ENCODE data around the gene KRTAP20-3. TPM values are rescaled to one million over a fixed set of nuclear protein-coding genes. Genes with fewer than 3 reads are reported as not detected.

The KRTAP20-3 gene
- total and polyA plus RNA-seq, 10 of the 15 experiments (the other 5 are each of a cell fraction or from before 2014, with no cell fraction given): not detected

DNA sequence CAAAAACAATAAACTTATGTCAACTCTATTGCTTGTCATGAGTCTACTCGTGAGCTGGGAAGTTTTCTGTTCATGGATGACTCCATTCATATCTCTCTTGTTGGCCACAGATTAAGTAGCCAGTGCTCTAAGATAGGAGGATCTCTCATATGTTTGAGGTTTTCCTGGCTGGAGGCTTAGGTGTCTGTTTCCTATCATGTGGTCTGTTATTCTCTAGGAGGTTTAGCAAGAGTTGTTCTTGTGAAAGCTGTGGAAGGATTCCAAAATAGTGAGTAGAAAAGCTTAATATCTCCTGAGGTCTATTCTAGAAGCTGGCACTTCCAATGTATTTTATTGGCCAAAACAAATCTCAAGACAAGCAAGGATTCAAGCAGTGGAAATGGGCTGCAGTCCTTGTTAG is 13.5 kb upstream of the KRTAP20-3 start:
- Histone ChIP-seq H2AFZ (ENCODE audit: control insufficient read depth, low read depth, low read length) (no peak overlapping the region), H3K36me3 (ENCODE audit: control insufficient read depth in 2 of 2, insufficient read depth in 2 of 2, low read length in 1 of 2) (no peaks in the 10 kb centered on the region), H3K9ac (ENCODE audit: control insufficient read depth, insufficient read depth, low read length) (no peak overlapping the region), H3K4me3 (no peak overlapping the region), H3K9me3 (replicated peaks; ENCODE audit: control insufficient read depth, insufficient read depth, low read length) (no peaks in the 10 kb centered on the region; the same call in 2 of the 3 replicates), H3K4me1 (ENCODE audit: control insufficient read depth, insufficient read depth, low read length) (no peaks in the 10 kb centered on the region), H3K27ac (ENCODE audit: control insufficient read depth, insufficient read depth) (no peak overlapping the region), H3K4me2 (ENCODE audit: control insufficient read depth, insufficient read depth) (no peak overlapping the region), H3K79me2 (ENCODE audit: control insufficient read depth, insufficient read depth, low read length) (no peaks in the 10 kb centered on the region), H4K20me1 (ENCODE audit: control insufficient read depth, insufficient read depth) (no peaks in the 10 kb centered on the region), H3K27me3 (replicated peaks in 1 of 2; ENCODE audit: control insufficient read depth in 2 of 2, insufficient read depth in 2 of 2, low read length in 1 of 2) (no peaks in the 10 kb centered on the region)
- WGBS (ENCODE audit: insufficient coverage, insufficient replicate concordance, low lambda C conversion rate, missing lambda C conversion rate): 0% methylated on average over 1 of the region's 1 CpG
- in situ Hi-C loops (cut with MboI): no loop called here
- DNase-seq (ENCODE audit: low read depth, low spot score): no peak
- CTCF ChIA-PET: no interaction called here
- SMC1A ChIA-PET (ENCODE audit: uncharacterized antibody, unreplicated experiment): interaction anchor here (0.6 kb wide), 1 partner anchor 660 kb away, joined by 3 read pairs; no protein-coding TSS in a partner anchor
- FAIRE-seq: no peak
- intact Hi-C loops (cut with micrococcal nuclease; ENCODE audit: unreplicated experiment): no loop called here
- RAD21 ChIA-PET (ENCODE audit: unreplicated experiment): no interaction called here
- no peak for ATAC-seq
- POLR2A ChIA-PET: no interaction called here
- no peak for TF ChIP-seq KAT2A (conservative IDR thresholded peaks at IDR 0.05; ENCODE audit: control insufficient read depth, low read depth, low read length)
- no peak for TF ChIP-seq WRNIP1 (IDR thresholded peaks at IDR 0.05; ENCODE audit: borderline replicate concordance, low read depth, low read length)
- BruUV-seq (replicated peaks): no TSS peak

DNA sequence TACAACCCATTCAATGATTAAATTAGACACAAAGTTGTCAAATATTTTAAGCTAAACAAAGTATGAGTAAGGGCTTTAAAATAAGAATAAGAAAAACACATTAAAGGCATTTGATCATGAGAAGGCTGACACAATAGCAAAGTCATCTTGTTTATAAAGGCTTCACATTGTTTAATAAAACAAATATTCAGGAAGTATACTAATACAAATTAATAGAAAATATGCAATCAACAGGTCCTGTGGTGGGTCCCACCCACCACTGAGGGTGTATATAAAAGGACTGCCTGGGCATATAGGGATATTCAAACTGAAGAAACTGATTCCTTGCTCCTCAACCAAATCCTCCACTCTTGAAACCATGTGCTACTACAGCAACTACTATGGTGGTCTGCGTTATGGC is 7.8 kb upstream of the KRTAP20-3 start, which contains the start of gene KRTAP20-2:
TSS of gene KRTAP20-2 (plus strand) at position 301 of the 400 bp plus-strand sequence. CDS start at position 359, 58 bp downstream.
- Histone ChIP-seq H3K27me3 (replicated peaks in 1 of 2; ENCODE audit: control insufficient read depth in 2 of 2, insufficient read depth in 2 of 2, low read length in 1 of 2) (no peaks in the 10 kb centered on the region), H3K9me3 (replicated peaks; ENCODE audit: control insufficient read depth, insufficient read depth, low read length) (no peaks in the 10 kb centered on the region), H3K4me2 (ENCODE audit: control insufficient read depth, insufficient read depth) (no peak within 1 kb of the TSS), H4K20me1 (ENCODE audit: control insufficient read depth, insufficient read depth) (no peaks in the 10 kb centered on the region), H3K4me1 (ENCODE audit: control insufficient read depth, insufficient read depth, low read length) (no peaks in the 10 kb centered on the region), H2AFZ (ENCODE audit: control insufficient read depth, low read depth, low read length) (no peak within 1 kb of the TSS), H3K4me3 (no peak within 1 kb of the TSS), H3K36me3 (ENCODE audit: control insufficient read depth in 2 of 2, insufficient read depth in 2 of 2, low read length in 1 of 2) (no peaks in the 10 kb centered on the region), H3K79me2 (ENCODE audit: control insufficient read depth, insufficient read depth, low read length) (no peaks in the 10 kb centered on the region), H3K27ac (ENCODE audit: control insufficient read depth, insufficient read depth) (no peak within 1 kb of the TSS), H3K9ac (ENCODE audit: control insufficient read depth, insufficient read depth, low read length) (no peak within 1 kb of the TSS)
- ATAC-seq (no peak), FAIRE-seq (no peak), DNase-seq (ENCODE audit: low read depth, low spot score) (no peak)
- ChIA-PET RAD21 (ENCODE audit: unreplicated experiment) (no interaction called here), CTCF (no interaction called here), POLR2A (no interaction called here), SMC1A (ENCODE audit: uncharacterized antibody, unreplicated experiment) (no interaction called here)
- intact Hi-C loops (cut with micrococcal nuclease; ENCODE audit: unreplicated experiment) (no loop called here), in situ Hi-C loops (cut with MboI) (no loop called here)
- BruUV-seq (replicated peaks): no TSS peak
- 6% methylated on average over 1 of the region's 1 CpG for WGBS (ENCODE audit: insufficient coverage, insufficient replicate concordance, low lambda C conversion rate, missing lambda C conversion rate)
- TF ChIP-seq RAD21 (IDR thresholded peaks at IDR 0.05; ENCODE audit: insufficient read depth, low read depth, low read length) (no peak), KAT2A (conservative IDR thresholded peaks at IDR 0.05; ENCODE audit: control insufficient read depth, low read depth, low read length) (no peak), MXI1 (IDR thresholded peaks at IDR 0.05; ENCODE audit: low read depth, low read length) (no peak)
- TF ChIP-seq, protein P1, sequence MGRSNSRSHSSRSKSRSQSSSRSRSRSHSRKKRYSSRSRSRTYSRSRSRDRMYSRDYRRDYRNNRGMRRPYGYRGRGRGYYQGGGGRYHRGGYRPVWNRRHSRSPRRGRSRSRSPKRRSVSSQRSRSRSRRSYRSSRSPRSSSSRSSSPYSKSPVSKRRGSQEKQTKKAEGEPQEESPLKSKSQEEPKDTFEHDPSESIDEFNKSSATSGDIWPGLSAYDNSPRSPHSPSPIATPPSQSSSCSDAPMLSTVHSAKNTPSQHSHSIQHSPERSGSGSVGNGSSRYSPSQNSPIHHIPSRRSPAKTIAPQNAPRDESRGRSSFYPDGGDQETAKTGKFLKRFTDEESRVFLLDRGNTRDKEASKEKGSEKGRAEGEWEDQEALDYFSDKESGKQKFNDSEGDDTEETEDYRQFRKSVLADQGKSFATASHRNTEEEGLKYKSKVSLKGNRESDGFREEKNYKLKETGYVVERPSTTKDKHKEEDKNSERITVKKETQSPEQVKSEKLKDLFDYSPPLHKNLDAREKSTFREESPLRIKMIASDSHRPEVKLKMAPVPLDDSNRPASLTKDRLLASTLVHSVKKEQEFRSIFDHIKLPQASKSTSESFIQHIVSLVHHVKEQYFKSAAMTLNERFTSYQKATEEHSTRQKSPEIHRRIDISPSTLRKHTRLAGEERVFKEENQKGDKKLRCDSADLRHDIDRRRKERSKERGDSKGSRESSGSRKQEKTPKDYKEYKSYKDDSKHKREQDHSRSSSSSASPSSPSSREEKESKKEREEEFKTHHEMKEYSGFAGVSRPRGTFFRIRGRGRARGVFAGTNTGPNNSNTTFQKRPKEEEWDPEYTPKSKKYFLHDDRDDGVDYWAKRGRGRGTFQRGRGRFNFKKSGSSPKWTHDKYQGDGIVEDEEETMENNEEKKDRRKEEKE (IDR thresholded peaks at IDR 0.05): no peak
- TF ChIP-seq, protein P2, sequence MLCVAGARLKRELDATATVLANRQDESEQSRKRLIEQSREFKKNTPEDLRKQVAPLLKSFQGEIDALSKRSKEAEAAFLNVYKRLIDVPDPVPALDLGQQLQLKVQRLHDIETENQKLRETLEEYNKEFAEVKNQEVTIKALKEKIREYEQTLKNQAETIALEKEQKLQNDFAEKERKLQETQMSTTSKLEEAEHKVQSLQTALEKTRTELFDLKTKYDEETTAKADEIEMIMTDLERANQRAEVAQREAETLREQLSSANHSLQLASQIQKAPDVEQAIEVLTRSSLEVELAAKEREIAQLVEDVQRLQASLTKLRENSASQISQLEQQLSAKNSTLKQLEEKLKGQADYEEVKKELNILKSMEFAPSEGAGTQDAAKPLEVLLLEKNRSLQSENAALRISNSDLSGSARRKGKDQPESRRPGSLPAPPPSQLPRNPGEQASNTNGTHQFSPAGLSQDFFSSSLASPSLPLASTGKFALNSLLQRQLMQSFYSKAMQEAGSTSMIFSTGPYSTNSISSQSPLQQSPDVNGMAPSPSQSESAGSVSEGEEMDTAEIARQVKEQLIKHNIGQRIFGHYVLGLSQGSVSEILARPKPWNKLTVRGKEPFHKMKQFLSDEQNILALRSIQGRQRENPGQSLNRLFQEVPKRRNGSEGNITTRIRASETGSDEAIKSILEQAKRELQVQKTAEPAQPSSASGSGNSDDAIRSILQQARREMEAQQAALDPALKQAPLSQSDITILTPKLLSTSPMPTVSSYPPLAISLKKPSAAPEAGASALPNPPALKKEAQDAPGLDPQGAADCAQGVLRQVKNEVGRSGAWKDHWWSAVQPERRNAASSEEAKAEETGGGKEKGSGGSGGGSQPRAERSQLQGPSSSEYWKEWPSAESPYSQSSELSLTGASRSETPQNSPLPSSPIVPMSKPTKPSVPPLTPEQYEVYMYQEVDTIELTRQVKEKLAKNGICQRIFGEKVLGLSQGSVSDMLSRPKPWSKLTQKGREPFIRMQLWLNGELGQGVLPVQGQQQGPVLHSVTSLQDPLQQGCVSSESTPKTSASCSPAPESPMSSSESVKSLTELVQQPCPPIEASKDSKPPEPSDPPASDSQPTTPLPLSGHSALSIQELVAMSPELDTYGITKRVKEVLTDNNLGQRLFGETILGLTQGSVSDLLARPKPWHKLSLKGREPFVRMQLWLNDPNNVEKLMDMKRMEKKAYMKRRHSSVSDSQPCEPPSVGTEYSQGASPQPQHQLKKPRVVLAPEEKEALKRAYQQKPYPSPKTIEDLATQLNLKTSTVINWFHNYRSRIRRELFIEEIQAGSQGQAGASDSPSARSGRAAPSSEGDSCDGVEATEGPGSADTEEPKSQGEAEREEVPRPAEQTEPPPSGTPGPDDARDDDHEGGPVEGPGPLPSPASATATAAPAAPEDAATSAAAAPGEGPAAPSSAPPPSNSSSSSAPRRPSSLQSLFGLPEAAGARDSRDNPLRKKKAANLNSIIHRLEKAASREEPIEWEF (IDR thresholded peaks at IDR 0.05; ENCODE audit: insufficient replicate concordance, low read depth, low read length): no peak
- TF ChIP-seq, protein P3, sequence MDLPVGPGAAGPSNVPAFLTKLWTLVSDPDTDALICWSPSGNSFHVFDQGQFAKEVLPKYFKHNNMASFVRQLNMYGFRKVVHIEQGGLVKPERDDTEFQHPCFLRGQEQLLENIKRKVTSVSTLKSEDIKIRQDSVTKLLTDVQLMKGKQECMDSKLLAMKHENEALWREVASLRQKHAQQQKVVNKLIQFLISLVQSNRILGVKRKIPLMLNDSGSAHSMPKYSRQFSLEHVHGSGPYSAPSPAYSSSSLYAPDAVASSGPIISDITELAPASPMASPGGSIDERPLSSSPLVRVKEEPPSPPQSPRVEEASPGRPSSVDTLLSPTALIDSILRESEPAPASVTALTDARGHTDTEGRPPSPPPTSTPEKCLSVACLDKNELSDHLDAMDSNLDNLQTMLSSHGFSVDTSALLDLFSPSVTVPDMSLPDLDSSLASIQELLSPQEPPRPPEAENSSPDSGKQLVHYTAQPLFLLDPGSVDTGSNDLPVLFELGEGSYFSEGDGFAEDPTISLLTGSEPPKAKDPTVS (IDR thresholded peaks at IDR 0.05; ENCODE audit: low read depth, low read length): no peak

Measured in GM12878 (cell line).